Measurements from ENCODE around the gene WDR77. TPM values are rescaled to one million over a fixed set of nuclear protein-coding genes. Genes with fewer than 3 reads are reported as not detected.

The WDR77 gene
- total and polyA plus RNA-seq, 2 of the 13 experiments (the other 11 are each of a cell fraction or from before 2014, with no cell fraction given), result 90.6 to 108 TPM

GRCh38 chr1:111474521-111474920, 25.5 kb upstream of the WDR77 start:
- Histone ChIP-seq H2AFZ (ENCODE audit: low read length) (no peak overlapping the region), H3K36me3 (replicated peaks in 1 of 2; ENCODE audit: control insufficient read depth in 1 of 2, insufficient read depth in 2 of 2, low read length in 2 of 2) (no peaks in the 10 kb centered on the region), H3K27me3 (ENCODE audit: control insufficient read depth in 1 of 2, insufficient read depth in 2 of 2, low read length in 2 of 2) (no peaks in the 10 kb centered on the region), H3K4me3 (replicated peaks in 1 of 3; ENCODE audit: insufficient read depth in 1 of 3, low read depth in 2 of 3, low read length in 3 of 3) (no peak overlapping the region), H3K9me3 (ENCODE audit: low read length) (no peaks in the 10 kb centered on the region), H4K20me1 (ENCODE audit: insufficient read depth, low read length) (no peaks in the 10 kb centered on the region), H3K27ac (ENCODE audit: extremely low read length, insufficient read depth, low read length) (no peak overlapping the region), H3K4me1 (ENCODE audit: insufficient read depth, low read length) (peaks cover 13% of the 10 kb centered on the region), H3K79me2 (ENCODE audit: insufficient read depth, low read length) (no peaks in the 10 kb centered on the region), H3K4me2 (ENCODE audit: low read depth, low read length) (no peak overlapping the region), H3K9ac (ENCODE audit: insufficient read depth, low read depth, low read length) (no peak overlapping the region)
- CTCF ChIA-PET (ENCODE audit: low intra/inter-chr PET ratio, low total read pairs), result no interaction called here
- no peak for DNase-seq (ENCODE audit: low spot score)
- in situ Hi-C loops (cut with HindIII; ENCODE audit: extremely low pct_ligation_motif_present, low pct_unique_long_range_greater_than_20kb), result no loop called here
- no peak for ATAC-seq
- WGBS (ENCODE audit: low lambda C conversion rate), result 80% methylated on average over 4 of the region's 4 CpGs
- TF ChIP-seq NCOA1 (CRISPR knock-in tag; IDR thresholded peaks at IDR 0.05), result no peak
- TF ChIP-seq KDM6A (CRISPR knock-in tag; IDR thresholded peaks at IDR 0.05; ENCODE audit: low read depth), result no peak
- no peak for TF ChIP-seq ZBTB42 (CRISPR knock-in tag; IDR thresholded peaks at IDR 0.05)
- TF ChIP-seq ZNF335 (CRISPR knock-in tag; IDR thresholded peaks at IDR 0.05), result no peak
- POLR2A ChIA-PET, result no interaction called here
- no TSS peak for BruUV-seq (replicated peaks)
- intact Hi-C loops (cut with micrococcal nuclease; ENCODE audit: unreplicated experiment), result no loop called here
- no peak for FAIRE-seq

GRCh38 chr1:111474106-111474505, 25.1 kb upstream of the WDR77 start:
- WGBS (ENCODE audit: low lambda C conversion rate), result 95% methylated on average over 5 of the region's 5 CpGs
- no peak overlapping the region for H3K27ac ChIP-seq (ENCODE audit: extremely low read length, insufficient read depth, low read length)
- H3K4me2 ChIP-seq (ENCODE audit: low read depth, low read length), result no peak overlapping the region
- CTCF ChIA-PET (ENCODE audit: low intra/inter-chr PET ratio, low total read pairs), result no interaction called here
- DNase-seq (ENCODE audit: low spot score) (no peak), FAIRE-seq (no peak), ATAC-seq (no peak)
- no peak overlapping the region for H3K4me3 ChIP-seq (replicated peaks in 1 of 3; ENCODE audit: insufficient read depth in 1 of 3, low read depth in 2 of 3, low read length in 3 of 3)
- H3K27me3 ChIP-seq (ENCODE audit: control insufficient read depth in 1 of 2, insufficient read depth in 2 of 2, low read length in 2 of 2), result no peaks in the 10 kb centered on the region
- H3K9ac ChIP-seq (ENCODE audit: insufficient read depth, low read depth, low read length), result no peak overlapping the region
- H4K20me1 ChIP-seq (ENCODE audit: insufficient read depth, low read length), result no peaks in the 10 kb centered on the region
- H3K9me3 ChIP-seq (ENCODE audit: low read length), result no peaks in the 10 kb centered on the region
- H3K36me3 ChIP-seq (replicated peaks in 1 of 2; ENCODE audit: control insufficient read depth in 1 of 2, insufficient read depth in 2 of 2, low read length in 2 of 2), result no peaks in the 10 kb centered on the region
- in situ Hi-C loops (cut with HindIII; ENCODE audit: extremely low pct_ligation_motif_present, low pct_unique_long_range_greater_than_20kb), result no loop called here
- H2AFZ ChIP-seq (ENCODE audit: low read length), result no peak overlapping the region
- peaks cover 13% of the 10 kb centered on the region for H3K4me1 ChIP-seq (ENCODE audit: insufficient read depth, low read length)
- POLR2A ChIA-PET, result no interaction called here
- TF ChIP-seq IKZF1 (IDR thresholded peaks at IDR 0.05), result no peak
- no peak for TF ChIP-seq ZNF121 (CRISPR knock-in tag; IDR thresholded peaks at IDR 0.05)
- TF ChIP-seq GMEB1 (CRISPR knock-in tag; IDR thresholded peaks at IDR 0.05; ENCODE audit: borderline replicate concordance), result no peak
- no peak for TF ChIP-seq TCF12 (IDR thresholded peaks at IDR 0.05)
- no peak for TF ChIP-seq TCF12 (CRISPR knock-in tag; IDR thresholded peaks at IDR 0.05)
- TF ChIP-seq GATAD1 (CRISPR knock-in tag; IDR thresholded peaks at IDR 0.05), result no peak
- TF ChIP-seq ZNF747 (CRISPR knock-in tag; IDR thresholded peaks at IDR 0.05; ENCODE audit: borderline replicate concordance), result no peak
- no peak for TF ChIP-seq MAFK (conservative IDR thresholded peaks at IDR 0.05 in 1 of 2, IDR thresholded peaks at IDR 0.05 in 1 of 2; ENCODE audit: low read length in 2 of 2)
- TF ChIP-seq ZSCAN29 (CRISPR knock-in tag; conservative IDR thresholded peaks at IDR 0.05), result no peak
- TF ChIP-seq KAT8 (CRISPR knock-in tag; IDR thresholded peaks at IDR 0.05), result no peak
- no peak for TF ChIP-seq ZNF563 (CRISPR knock-in tag; IDR thresholded peaks at IDR 0.05)
- no peak for TF ChIP-seq ZNF709 (CRISPR knock-in tag; IDR thresholded peaks at IDR 0.05)
- no peak for TF ChIP-seq ZNF749 (CRISPR knock-in tag; IDR thresholded peaks at IDR 0.05; ENCODE audit: borderline replicate concordance)
- no peak for TF ChIP-seq FOXO4 (CRISPR knock-in tag; conservative IDR thresholded peaks at IDR 0.05)
- intact Hi-C loops (cut with micrococcal nuclease; ENCODE audit: unreplicated experiment), result no loop called here
- H3K79me2 ChIP-seq (ENCODE audit: insufficient read depth, low read length), result no peaks in the 10 kb centered on the region
- no TSS peak for BruUV-seq (replicated peaks)

All from HepG2 (cell line).